GM23248 (cell line): ENCODE results near the gene POMT1.

Experiments
- EZH2 ChIP-seq: fragments of 200-600 bp; sonication (generic); IDR thresholded peaks from 2 replicates; pipeline ENCODE4 v1.6.1; 2018; ENCODE audit warnings: antibody characterized with exemption, mild to moderate bottlenecking; ENCODE audit not compliant: insufficient read depth, poor library complexity, severe bottlenecking
- EZH2phosphoT487 ChIP-seq: fragments of 200-600 bp; sonication (generic); IDR thresholded peaks from 2 replicates; pipeline ENCODE4 v1.6.1; 2018; ENCODE audit warnings: antibody characterized with exemption, moderate library complexity, mild to moderate bottlenecking, low read depth; ENCODE audit not compliant: insufficient read depth

- no peak for TF ChIP-seq EZH2
- TF ChIP-seq EZH2phosphoT487 = no peak
Measured at GRCh38 chr9:131505012-131505411, 2.3 kb downstream of the POMT1 start.
